Neural progenitor cell (in vitro differentiated cells): Measurements from ENCODE around the gene CACNB4. TPM values are rescaled to one million over a fixed set of nuclear protein-coding genes. Genes with fewer than 3 reads are reported as not detected.

ENCODE experiments used
- DNase-seq: peaks from one replicate; pipeline ENCODE4 v3.0.0-alpha.2; 2016; ENCODE audit warnings: low spot score
- H2AFZ ChIP-seq: fragments of 200-600 bp; sonication (generic); replicated peaks from 2 replicates; pipeline ENCODE4 v1.6.1; 2016; ENCODE audit warnings: antibody characterized with exemption
- H3F3A ChIP-seq: fragments of 200-600 bp; sonication (generic); 2 replicates; pipeline ENCODE4 v1.6.1; 2016; ENCODE audit warnings: antibody characterized with exemption, low read depth
- H3K27ac ChIP-seq: fragments of 200-600 bp; sonication (generic); 2 replicates; pipeline ENCODE4 v1.5.1; 2016; ENCODE audit warnings: mild to moderate bottlenecking
- H3K27me3 ChIP-seq: fragments of 200-600 bp; sonication (generic); 2 replicates; pipeline ENCODE4 v1.6.1; 2016; ENCODE audit warnings: mild to moderate bottlenecking, moderate library complexity
- H3K36me3 ChIP-seq: fragments of 200-600 bp; sonication (generic); 2 replicates; pipeline ENCODE4 v1.5.1; 2016
- H3K4me1 ChIP-seq: fragments of 200-600 bp; sonication (generic); 2 replicates; pipeline ENCODE4 v1.6.1; 2016; ENCODE audit warnings: mixed run types
- H3K4me2 ChIP-seq: fragments of 200-600 bp; sonication (generic); 2 replicates; pipeline ENCODE4 v1.6.1; 2016
- H3K4me3 ChIP-seq: fragments of 200-600 bp; sonication (generic); 2 replicates; pipeline ENCODE4 v1.5.1; 2016
- H3K79me2 ChIP-seq: fragments of 200-600 bp; sonication (generic); 2 replicates; pipeline ENCODE4 v1.6.1; 2016; ENCODE audit warnings: low read depth
- H3K9ac ChIP-seq: fragments of 200-600 bp; sonication (generic); 2 replicates; pipeline ENCODE4 v1.6.1; 2016
- H3K9me3 ChIP-seq: fragments of 200-600 bp; sonication (generic); 2 replicates; pipeline ENCODE4 v1.5.1; 2016; ENCODE audit warnings: low read depth
- H4K20me1 ChIP-seq: fragments of 200-600 bp; sonication (generic); 2 replicates; pipeline ENCODE4 v1.6.1; 2016; ENCODE audit warnings: low read depth
- H3K27ac Mint-ChIP-seq: 3 replicates; pipeline ENCODE4 v1.8.0; 2021; ENCODE audit warnings: mixed read lengths
- H3K27me3 Mint-ChIP-seq: 2 replicates; pipeline ENCODE4 v1.8.0; 2022; ENCODE audit warnings: low read depth, mild to moderate bottlenecking, inconsistent platforms, moderate library complexity, mixed read lengths; ENCODE audit not compliant: insufficient read depth
- H3K36me3 Mint-ChIP-seq: 3 replicates; pipeline ENCODE4 v1.8.0; 2021; ENCODE audit warnings: mixed read lengths
- H3K4me1 Mint-ChIP-seq: 3 replicates; pipeline ENCODE4 v1.8.0; 2021; ENCODE audit warnings: mixed read lengths
- H3K4me3 Mint-ChIP-seq: 3 replicates; pipeline ENCODE4 v1.8.0; 2021; ENCODE audit warnings: mild to moderate bottlenecking, moderate library complexity, mixed read lengths
- H3K9me3 Mint-ChIP-seq: 3 replicates; pipeline ENCODE4 v1.8.0; 2020; ENCODE audit warnings: mixed read lengths
- EZH2 ChIP-seq: fragments of 200-600 bp; sonication (generic); IDR thresholded peaks from 2 replicates; pipeline ENCODE4 v1.6.1; 2017; ENCODE audit warnings: antibody characterized with exemption, mild to moderate bottlenecking, moderate library complexity
- EZH2phosphoT487 ChIP-seq: fragments of 200-600 bp; sonication (generic); IDR thresholded peaks from 2 replicates; pipeline ENCODE4 v1.6.1; 2017; ENCODE audit warnings: antibody characterized with exemption
- total RNA-seq: library from RNA; depleted of rRNA; stranded (reverse); fragments of >200 nt; gene quantifications from 2 replicates; pipeline ENCODE4 v1.2.3, GENCODE V29; 2015; ENCODE audit warnings: low replicate concordance
- TF ChIP-seq, protein P1 (sequence below): fragments of 200-600 bp; sonication (generic); IDR thresholded peaks from 2 replicates; pipeline ENCODE4 v1.5.1; 2017; ENCODE audit warnings: antibody characterized with exemption, mild to moderate bottlenecking

The CACNB4 gene
- total RNA-seq, 1 donor from 2014 or later: 14.2 TPM

DNA sequence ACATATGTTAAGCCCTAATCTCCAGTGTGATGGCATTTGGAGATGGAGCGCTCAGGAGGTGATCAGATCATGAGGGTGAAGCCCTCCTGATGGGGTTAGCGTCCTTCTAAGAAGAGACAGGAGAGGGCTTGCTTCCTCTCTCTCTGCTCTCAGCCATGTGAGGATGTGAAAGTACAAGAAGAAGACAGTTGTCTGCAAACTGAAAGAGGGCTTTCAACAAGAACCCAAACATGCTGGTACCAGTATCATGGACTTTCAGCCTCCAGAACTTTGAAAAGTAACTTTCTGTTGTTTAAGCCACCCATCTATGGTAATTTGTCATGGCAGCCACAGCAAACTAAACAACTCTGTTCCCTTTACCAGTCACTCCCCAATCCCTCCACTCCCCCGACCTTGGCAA is 47.4 kb downstream of the CACNB4 start:
- Mint-ChIP-seq H3K27ac (no peak overlapping the region), H3K4me1 (peaks cover 6% of the 10 kb centered on the region), H3K27me3 (no peaks in the 10 kb centered on the region), H3K9me3 (peaks cover 9% of the 10 kb centered on the region), H3K4me3 (no peak overlapping the region), H3K36me3 (no peaks in the 10 kb centered on the region)
- Histone ChIP-seq H3K4me1 (peaks cover 10% of the 10 kb centered on the region), H4K20me1 (no peaks in the 10 kb centered on the region), H3K4me2 (no peak overlapping the region), H3K4me3 (no peak overlapping the region), H3K36me3 (no peaks in the 10 kb centered on the region), H3F3A (peaks cover 13% of the 10 kb centered on the region), H3K79me2 (no peaks in the 10 kb centered on the region), H3K9me3 (no peaks in the 10 kb centered on the region), H3K27me3 (no peaks in the 10 kb centered on the region), H3K9ac (no peak overlapping the region), H2AFZ (no peak overlapping the region), H3K27ac (no peak overlapping the region)
- DNase-seq: no peak
- TF ChIP-seq, protein P1, sequence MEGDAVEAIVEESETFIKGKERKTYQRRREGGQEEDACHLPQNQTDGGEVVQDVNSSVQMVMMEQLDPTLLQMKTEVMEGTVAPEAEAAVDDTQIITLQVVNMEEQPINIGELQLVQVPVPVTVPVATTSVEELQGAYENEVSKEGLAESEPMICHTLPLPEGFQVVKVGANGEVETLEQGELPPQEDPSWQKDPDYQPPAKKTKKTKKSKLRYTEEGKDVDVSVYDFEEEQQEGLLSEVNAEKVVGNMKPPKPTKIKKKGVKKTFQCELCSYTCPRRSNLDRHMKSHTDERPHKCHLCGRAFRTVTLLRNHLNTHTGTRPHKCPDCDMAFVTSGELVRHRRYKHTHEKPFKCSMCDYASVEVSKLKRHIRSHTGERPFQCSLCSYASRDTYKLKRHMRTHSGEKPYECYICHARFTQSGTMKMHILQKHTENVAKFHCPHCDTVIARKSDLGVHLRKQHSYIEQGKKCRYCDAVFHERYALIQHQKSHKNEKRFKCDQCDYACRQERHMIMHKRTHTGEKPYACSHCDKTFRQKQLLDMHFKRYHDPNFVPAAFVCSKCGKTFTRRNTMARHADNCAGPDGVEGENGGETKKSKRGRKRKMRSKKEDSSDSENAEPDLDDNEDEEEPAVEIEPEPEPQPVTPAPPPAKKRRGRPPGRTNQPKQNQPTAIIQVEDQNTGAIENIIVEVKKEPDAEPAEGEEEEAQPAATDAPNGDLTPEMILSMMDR: no peak
- TF ChIP-seq EZH2phosphoT487: no peak
- TF ChIP-seq EZH2: no peak

DNA sequence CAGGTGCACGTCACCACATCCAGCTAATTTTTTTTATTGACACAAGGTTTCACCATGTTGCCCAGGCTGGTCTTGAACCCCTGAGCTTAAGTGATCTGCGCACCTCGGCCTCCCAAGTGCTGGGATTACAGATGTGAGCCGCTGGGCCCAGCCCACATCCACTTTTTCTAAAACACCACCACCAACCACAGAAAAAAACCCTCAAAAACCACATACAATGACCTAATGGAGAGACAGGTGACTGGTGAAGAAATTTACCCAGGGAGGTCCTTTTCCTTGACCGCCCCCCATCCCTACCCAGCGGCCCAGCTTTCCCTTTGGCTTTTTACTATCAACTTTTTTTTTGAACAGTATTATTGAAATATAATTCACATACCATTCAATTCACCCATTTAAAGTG is 47.9 kb downstream of the CACNB4 start:
- H3K4me1 Mint-ChIP-seq: peaks cover 6% of the 10 kb centered on the region
- Histone ChIP-seq H3F3A (peaks cover 13% of the 10 kb centered on the region), H3K36me3 (no peaks in the 10 kb centered on the region), H3K4me3 (no peak overlapping the region), H3K79me2 (no peaks in the 10 kb centered on the region), H3K4me2 (no peak overlapping the region), H3K9ac (no peak overlapping the region), H3K9me3 (no peaks in the 10 kb centered on the region), H3K4me1 (peaks cover 10% of the 10 kb centered on the region), H4K20me1 (no peaks in the 10 kb centered on the region), H3K27me3 (no peaks in the 10 kb centered on the region), H2AFZ (no peak overlapping the region), H3K27ac (no peak overlapping the region)
- H3K27ac Mint-ChIP-seq: no peak overlapping the region
- H3K36me3 Mint-ChIP-seq: no peaks in the 10 kb centered on the region
- DNase-seq: no peak
- no peak overlapping the region for H3K4me3 Mint-ChIP-seq
- H3K9me3 Mint-ChIP-seq: peaks cover 7% of the 10 kb centered on the region
- no peaks in the 10 kb centered on the region for H3K27me3 Mint-ChIP-seq
- no peak for TF ChIP-seq EZH2
- TF ChIP-seq, protein P1: no peak
- no peak for TF ChIP-seq EZH2phosphoT487

DNA sequence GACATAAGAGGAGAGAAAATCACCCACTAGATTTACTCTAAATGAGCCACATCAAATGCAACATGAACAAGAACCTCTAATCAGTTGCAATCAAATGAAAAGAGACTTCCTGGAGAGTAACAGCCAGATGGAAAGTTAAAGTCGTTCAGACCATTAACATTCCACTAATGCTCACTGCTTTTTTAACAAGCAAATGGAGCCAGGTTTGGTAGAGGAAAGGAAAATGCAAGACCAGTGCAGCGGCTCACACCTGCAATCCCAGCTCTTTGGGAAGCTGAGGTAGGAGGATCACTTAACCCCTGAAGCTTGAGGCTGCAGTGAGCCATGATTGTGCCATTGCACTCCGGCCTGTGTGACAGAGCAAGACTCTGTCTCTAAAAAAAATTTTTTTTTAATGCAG is 48.5 kb downstream of the CACNB4 start:
- Histone ChIP-seq H3K4me1 (peaks cover 10% of the 10 kb centered on the region), H4K20me1 (no peaks in the 10 kb centered on the region), H2AFZ (peak overlapping the region; percentile 20), H3F3A (peaks cover 8% of the 10 kb centered on the region), H3K9ac (no peak overlapping the region), H3K79me2 (no peaks in the 10 kb centered on the region), H3K27ac (no peak overlapping the region), H3K4me2 (peak overlapping the region; percentile 14), H3K9me3 (no peaks in the 10 kb centered on the region), H3K4me3 (no peak overlapping the region), H3K27me3 (no peaks in the 10 kb centered on the region), H3K36me3 (no peaks in the 10 kb centered on the region)
- no peak for DNase-seq
- H3K27me3 Mint-ChIP-seq: no peaks in the 10 kb centered on the region
- H3K4me3 Mint-ChIP-seq: no peak overlapping the region
- no peak overlapping the region for H3K27ac Mint-ChIP-seq
- H3K9me3 Mint-ChIP-seq: peaks cover 3% of the 10 kb centered on the region
- TF ChIP-seq, protein P1: no peak
- TF ChIP-seq EZH2phosphoT487 (no peak), EZH2 (no peak)
- H3K4me1 Mint-ChIP-seq: peaks cover under 1% of the 10 kb centered on the region
- no peaks in the 10 kb centered on the region for H3K36me3 Mint-ChIP-seq
